GM13976 (cell line): ENCODE results near the gene CES4A.
"Not testable (repeated sequence)": the region's sequence is repeated elsewhere in the genome, so short reads cannot be mapped to it uniquely, and the experiment has no call there.

Experiments used
- DNase-seq: peaks from one replicate; pipeline ENCODE4 v3.0.0; 2012; ENCODE audit warnings: low spot score
- in situ Hi-C: fragments of 300-500 bp; cut with MboI; formaldehyde crosslinking; loops from one replicate; pipeline ENCODE4 v1.12.0; 2022; ENCODE audit warnings: low sequenced_read_pairs, mixed read lengths, inconsistent platforms; ENCODE audit not compliant: unreplicated experiment
- TF ChIP-seq, protein P1 (sequence below): IDR thresholded peaks from 2 replicates; pipeline ENCODE4 v1.5.1; 2012; ENCODE audit warnings: borderline replicate concordance, mild to moderate bottlenecking; ENCODE audit not compliant: insufficient read depth; ENCODE audit errors: extremely low read depth, missing control alignments, control extremely low read depth

The CES4A gene

DNA sequence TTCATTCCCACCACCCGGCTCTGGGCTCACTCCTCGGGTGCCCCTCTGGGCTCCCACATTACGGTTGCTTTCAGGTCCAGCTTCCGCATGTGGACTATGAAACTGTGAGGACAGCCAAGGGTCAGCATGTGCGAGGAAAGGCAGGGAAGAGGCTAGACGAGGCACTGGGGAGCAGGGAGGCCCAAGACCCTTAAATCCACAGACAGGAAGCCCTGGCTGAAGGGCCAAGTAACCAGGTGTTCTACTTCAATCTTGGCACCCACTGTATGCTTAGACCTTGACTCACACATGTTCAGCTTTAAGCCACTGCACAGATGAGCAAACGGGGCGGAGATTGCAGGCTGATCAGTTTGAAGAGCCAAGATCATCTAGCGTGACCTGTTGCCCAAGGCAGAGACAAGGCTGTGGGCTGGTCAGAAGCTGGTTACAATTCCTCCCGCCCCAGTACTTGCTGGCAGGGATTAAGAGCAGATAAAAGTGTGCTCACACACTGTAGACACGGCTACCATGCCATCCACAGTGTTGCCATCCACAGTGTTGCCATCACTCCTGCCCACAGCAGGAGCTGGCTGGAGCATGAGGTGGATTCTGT, at the start of gene CES4A:
Gene CES4A (plus strand): TSS at position 393 of the 592 bp plus-strand sequence. CDS start 184 bp downstream, at position 577.
- in situ Hi-C loops, result no loop called here
- TF ChIP-seq, protein P1, sequence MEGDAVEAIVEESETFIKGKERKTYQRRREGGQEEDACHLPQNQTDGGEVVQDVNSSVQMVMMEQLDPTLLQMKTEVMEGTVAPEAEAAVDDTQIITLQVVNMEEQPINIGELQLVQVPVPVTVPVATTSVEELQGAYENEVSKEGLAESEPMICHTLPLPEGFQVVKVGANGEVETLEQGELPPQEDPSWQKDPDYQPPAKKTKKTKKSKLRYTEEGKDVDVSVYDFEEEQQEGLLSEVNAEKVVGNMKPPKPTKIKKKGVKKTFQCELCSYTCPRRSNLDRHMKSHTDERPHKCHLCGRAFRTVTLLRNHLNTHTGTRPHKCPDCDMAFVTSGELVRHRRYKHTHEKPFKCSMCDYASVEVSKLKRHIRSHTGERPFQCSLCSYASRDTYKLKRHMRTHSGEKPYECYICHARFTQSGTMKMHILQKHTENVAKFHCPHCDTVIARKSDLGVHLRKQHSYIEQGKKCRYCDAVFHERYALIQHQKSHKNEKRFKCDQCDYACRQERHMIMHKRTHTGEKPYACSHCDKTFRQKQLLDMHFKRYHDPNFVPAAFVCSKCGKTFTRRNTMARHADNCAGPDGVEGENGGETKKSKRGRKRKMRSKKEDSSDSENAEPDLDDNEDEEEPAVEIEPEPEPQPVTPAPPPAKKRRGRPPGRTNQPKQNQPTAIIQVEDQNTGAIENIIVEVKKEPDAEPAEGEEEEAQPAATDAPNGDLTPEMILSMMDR, result no peak
- no peak for DNase-seq

GRCh38 chr16:66939366-66939765, 49.0 kb upstream of the CES4A start:
- TF ChIP-seq, protein P1, result no peak
- DNase-seq, result no peak
- in situ Hi-C loops, result no loop called here

DNA sequence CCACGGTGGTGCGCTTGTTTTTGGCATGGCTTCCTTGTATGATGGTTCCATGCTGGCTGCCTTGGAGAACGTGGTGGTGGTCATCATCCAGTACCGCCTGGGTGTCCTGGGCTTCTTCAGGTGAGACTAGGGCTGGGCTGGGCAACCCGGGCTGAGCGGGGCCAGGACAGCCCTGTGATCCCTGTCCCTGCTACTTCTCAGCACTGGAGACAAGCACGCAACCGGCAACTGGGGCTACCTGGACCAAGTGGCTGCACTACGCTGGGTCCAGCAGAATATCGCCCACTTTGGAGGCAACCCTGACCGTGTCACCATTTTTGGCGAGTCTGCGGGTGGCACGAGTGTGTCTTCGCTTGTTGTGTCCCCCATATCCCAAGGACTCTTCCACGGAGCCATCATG, 48.2 kb upstream of the CES4A start:
- in situ Hi-C loops, result no loop called here
- no peak for DNase-seq
- TF ChIP-seq, protein P1, result no peak

GRCh38 chr16:66942981-66943380, 45.4 kb upstream of the CES4A start:
- in situ Hi-C loops, result no loop called here
- TF ChIP-seq, protein P1, result no peak

DNA sequence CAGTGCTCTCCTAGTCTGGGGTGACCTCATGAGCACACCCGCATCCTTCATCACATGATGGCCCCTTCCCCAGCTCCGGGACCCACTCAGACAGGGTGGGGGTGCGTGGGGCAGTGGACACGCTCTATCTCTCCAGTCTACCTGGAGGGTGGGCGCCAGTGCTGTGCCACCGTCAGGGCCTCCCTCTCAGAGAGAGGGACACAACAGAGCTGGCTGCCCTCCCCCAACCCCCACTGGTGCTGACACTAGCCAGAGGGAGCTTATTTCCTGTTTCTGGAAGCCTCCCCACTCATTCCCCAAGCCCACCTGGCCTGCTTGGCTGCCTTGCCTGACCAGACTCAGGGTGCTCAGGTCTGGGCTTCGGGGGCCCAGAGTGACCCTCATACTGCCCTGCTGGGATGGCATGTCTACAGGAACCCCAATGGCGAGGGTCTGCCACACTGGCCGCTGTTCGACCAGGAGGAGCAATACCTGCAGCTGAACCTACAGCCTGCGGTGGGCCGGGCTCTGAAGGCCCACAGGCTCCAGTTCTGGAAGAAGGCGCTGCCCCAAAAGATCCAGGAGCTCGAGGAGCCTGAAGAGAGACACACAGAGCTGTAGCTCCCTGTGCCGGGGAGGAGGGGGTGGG, 44.8 kb upstream of the CES4A start:
- DNase-seq, result no peak
- TF ChIP-seq, protein P1, result no peak
- in situ Hi-C loops, result no loop called here

More at GRCh38 chr16:66942981-66943380, 45.4 kb upstream of the CES4A start:
- DNase-seq, result no peak

GRCh38 chr16:66944054-66944441, 44.3 kb upstream of the CES4A start:
- TF ChIP-seq, protein P1, result no peak
- in situ Hi-C loops, result no loop called here
- DNase-seq, result no peak

- in situ Hi-C loops, DNase-seq: not testable (repeated sequence)
Measured at GRCh38 chr16:66944971-66945370, 43.4 kb upstream of the CES4A start.
